HepG2 (cell line): ENCODE data around the gene NSUN2.

Source experiments
- CHD4 ChIP-seq: fragments of 200-600 bp; sonication (generic); IDR thresholded peaks from 2 replicates; pipeline ENCODE4 v1.7.0; 2017; ENCODE audit warnings: mild to moderate bottlenecking, low read length, borderline replicate concordance
- CTCF ChIP-seq: sonication (generic); formaldehyde crosslinking; IDR thresholded peaks from 2 replicates; pipeline ENCODE4 v1.5.0; 2020; ENCODE audit warnings: mild to moderate bottlenecking, missing genetic modification reagents, moderate library complexity
- EP300 ChIP-seq, 3 experiments: sonication (generic) in 1 of 3; formaldehyde crosslinking in 1 of 3; IDR thresholded peaks; 2 replicates each; pipeline versions ENCODE4 v1.5.1 to v1.6.1; 2011 to 2020; ENCODE audit warnings: low read depth in 2 of 3, low read length in 2 of 3, borderline replicate concordance in 1 of 3, improper control_type of control experiment in 1 of 3, mild to moderate bottlenecking in 1 of 3, missing genetic modification reagents in 1 of 3, moderate library complexity in 1 of 3
- KLF16 ChIP-seq, 2 experiments: sonication (generic) in 1 of 2; formaldehyde crosslinking in 1 of 2; IDR thresholded peaks; 2 replicates each; pipeline versions ENCODE4 v1.6.1 to v1.8.0; 2016 to 2023; ENCODE audit warnings: missing genetic modification reagents in 2 of 2, missing compliant biosample characterization in 1 of 2
- TFDP1 ChIP-seq: IDR thresholded peaks from 2 replicates; pipeline ENCODE4 v1.6.1; 2016; ENCODE audit warnings: missing compliant biosample characterization, missing genetic modification reagents, borderline replicate concordance
- THAP8 ChIP-seq: sonication (generic); formaldehyde crosslinking; IDR thresholded peaks from 2 replicates; pipeline ENCODE4 v1.5.1; 2020; ENCODE audit warnings: missing genetic modification reagents, mild to moderate bottlenecking, borderline replicate concordance
- ZBTB14 ChIP-seq: sonication (generic); formaldehyde crosslinking; IDR thresholded peaks from 2 replicates; pipeline ENCODE4 v1.4.0; 2020; ENCODE audit warnings: missing genetic modification reagents
- ZNF121 ChIP-seq: sonication (generic); formaldehyde crosslinking; IDR thresholded peaks from 2 replicates; pipeline ENCODE4 v1.5.0; 2020; ENCODE audit warnings: mild to moderate bottlenecking, missing genetic modification reagents
- ZNF3 ChIP-seq: IDR thresholded peaks from 2 replicates; pipeline ENCODE4 v1.7.0; 2017; ENCODE audit warnings: inconsistent platforms

GRCh38 chr5:6667648-6668047 lies 34.8 kb upstream of the NSUN2 start:
- TF ChIP-seq TFDP1 (CRISPR knock-in tag) (no peak), ZNF3 (CRISPR knock-in tag) (no peak), THAP8 (CRISPR knock-in tag) (no peak), CTCF (no peak), CHD4 (no peak), ZNF121 (CRISPR knock-in tag) (no peak), EP300 (IDR thresholded peaks at IDR 0.05; ENCODE audit: low read depth in 2 of 2, low read length in 2 of 2) (no peak), EP300 (CRISPR knock-in tag; IDR thresholded peaks at IDR 0.05; ENCODE audit: borderline replicate concordance) (no peak), KLF16 (CRISPR knock-in tag; IDR thresholded peaks at IDR 0.05) (no peak), ZBTB14 (CRISPR knock-in tag) (no peak)
